Measurements from ENCODE around the gene C2CD2. TPM values are rescaled to one million over a fixed set of nuclear protein-coding genes. Genes with fewer than 3 reads are reported as not detected.

Gene C2CD2
- total and polyA plus RNA-seq, 2 donors (not counting 1 experiment from before 2014, with no cell fraction given): 20.3 to 22.3 TPM

- Histone ChIP-seq H3K79me2 (ENCODE audit: control insufficient read depth, insufficient read depth, low read length) (no peaks in the 10 kb centered on the region), H3K27ac (ENCODE audit: insufficient read depth, low read length) (no peak overlapping the region), H3K4me1 (ENCODE audit: control insufficient read depth, extremely low read depth, insufficient read depth, low read length) (no peaks in the 10 kb centered on the region), H3K4me2 (ENCODE audit: extremely low read depth, insufficient read depth, low read length) (no peak overlapping the region), H3K9me3 (ENCODE audit: control insufficient read depth, insufficient read depth, low read depth, low read length) (no peaks in the 10 kb centered on the region), H3K9ac (ENCODE audit: insufficient read depth, low read length) (no peak overlapping the region), H3K36me3 (ENCODE audit: control insufficient read depth, insufficient read depth, low read length) (peaks cover 9% of the 10 kb centered on the region), H3K4me3 (replicated peaks in 1 of 4; ENCODE audit: control extremely low read depth in 1 of 4, insufficient read depth in 1 of 4, low read depth in 3 of 4, low read length in 4 of 4) (no peak overlapping the region), H3K27me3 (ENCODE audit: control insufficient read depth, insufficient read depth, low read length) (no peaks in the 10 kb centered on the region), H2AFZ (ENCODE audit: low read length) (no peak overlapping the region), H4K20me1 (ENCODE audit: control insufficient read depth, extremely low read depth, insufficient read depth, low read length) (no peaks in the 10 kb centered on the region)
- no peak for DNase-seq (ENCODE audit: low read depth in 2 of 2)
- TF ChIP-seq, protein P1, sequence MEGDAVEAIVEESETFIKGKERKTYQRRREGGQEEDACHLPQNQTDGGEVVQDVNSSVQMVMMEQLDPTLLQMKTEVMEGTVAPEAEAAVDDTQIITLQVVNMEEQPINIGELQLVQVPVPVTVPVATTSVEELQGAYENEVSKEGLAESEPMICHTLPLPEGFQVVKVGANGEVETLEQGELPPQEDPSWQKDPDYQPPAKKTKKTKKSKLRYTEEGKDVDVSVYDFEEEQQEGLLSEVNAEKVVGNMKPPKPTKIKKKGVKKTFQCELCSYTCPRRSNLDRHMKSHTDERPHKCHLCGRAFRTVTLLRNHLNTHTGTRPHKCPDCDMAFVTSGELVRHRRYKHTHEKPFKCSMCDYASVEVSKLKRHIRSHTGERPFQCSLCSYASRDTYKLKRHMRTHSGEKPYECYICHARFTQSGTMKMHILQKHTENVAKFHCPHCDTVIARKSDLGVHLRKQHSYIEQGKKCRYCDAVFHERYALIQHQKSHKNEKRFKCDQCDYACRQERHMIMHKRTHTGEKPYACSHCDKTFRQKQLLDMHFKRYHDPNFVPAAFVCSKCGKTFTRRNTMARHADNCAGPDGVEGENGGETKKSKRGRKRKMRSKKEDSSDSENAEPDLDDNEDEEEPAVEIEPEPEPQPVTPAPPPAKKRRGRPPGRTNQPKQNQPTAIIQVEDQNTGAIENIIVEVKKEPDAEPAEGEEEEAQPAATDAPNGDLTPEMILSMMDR (conservative IDR thresholded peaks at IDR 0.05 in 1 of 2, IDR thresholded peaks at IDR 0.05 in 1 of 2; ENCODE audit: low read depth in 1 of 2, low read length in 2 of 2): no peak
- no peak for TF ChIP-seq EZH2 (IDR thresholded peaks at IDR 0.05; ENCODE audit: low read length, missing control alignments)
Observed at GRCh38 chr21:41914965-41915364, 38.9 kb downstream of the C2CD2 start.

DNA sequence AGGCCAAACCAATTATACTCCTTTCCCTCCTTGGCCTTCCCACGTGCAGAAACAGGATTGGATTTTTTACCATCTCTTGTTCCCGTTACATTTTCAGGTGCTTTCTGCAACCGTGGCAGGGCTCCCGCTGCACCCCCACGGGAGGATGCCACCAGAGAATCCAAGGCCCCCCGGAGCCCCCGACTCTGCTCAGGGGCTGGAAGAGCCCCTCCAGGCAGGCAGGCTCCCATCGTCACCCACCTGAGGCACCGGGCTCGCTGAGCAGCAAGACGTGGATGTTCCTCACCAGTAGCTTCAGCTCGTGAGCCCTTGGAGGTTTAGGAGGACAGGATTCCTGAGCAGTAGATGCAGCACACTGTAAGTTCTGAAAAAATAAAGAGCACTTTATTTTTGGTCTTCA is 39.5 kb downstream of the C2CD2 start:
- H3K36me3 ChIP-seq (ENCODE audit: control insufficient read depth, insufficient read depth, low read length): peaks cover 9% of the 10 kb centered on the region
- no peak overlapping the region for H2AFZ ChIP-seq (ENCODE audit: low read length)
- no peak for DNase-seq (ENCODE audit: low read depth in 2 of 2)
- no peaks in the 10 kb centered on the region for H4K20me1 ChIP-seq (ENCODE audit: control insufficient read depth, extremely low read depth, insufficient read depth, low read length)
- no peak overlapping the region for H3K9ac ChIP-seq (ENCODE audit: insufficient read depth, low read length)
- no peak overlapping the region for H3K4me3 ChIP-seq (replicated peaks in 1 of 4; ENCODE audit: control extremely low read depth in 1 of 4, insufficient read depth in 1 of 4, low read depth in 3 of 4, low read length in 4 of 4)
- no peak overlapping the region for H3K27ac ChIP-seq (ENCODE audit: insufficient read depth, low read length)
- H3K4me2 ChIP-seq (ENCODE audit: extremely low read depth, insufficient read depth, low read length): no peak overlapping the region
- H3K27me3 ChIP-seq (ENCODE audit: control insufficient read depth, insufficient read depth, low read length): no peaks in the 10 kb centered on the region
- no peaks in the 10 kb centered on the region for H3K79me2 ChIP-seq (ENCODE audit: control insufficient read depth, insufficient read depth, low read length)
- no peaks in the 10 kb centered on the region for H3K9me3 ChIP-seq (ENCODE audit: control insufficient read depth, insufficient read depth, low read depth, low read length)
- no peak for TF ChIP-seq EZH2 (IDR thresholded peaks at IDR 0.05; ENCODE audit: low read length, missing control alignments)
- TF ChIP-seq, protein P1 (conservative IDR thresholded peaks at IDR 0.05 in 1 of 2, IDR thresholded peaks at IDR 0.05 in 1 of 2; ENCODE audit: low read depth in 1 of 2, low read length in 2 of 2): no peak
- H3K4me1 ChIP-seq (ENCODE audit: control insufficient read depth, extremely low read depth, insufficient read depth, low read length): no peaks in the 10 kb centered on the region

GRCh38 chr21:41913230-41913629 is 40.6 kb downstream of the C2CD2 start:
- H3K4me3 ChIP-seq (replicated peaks in 1 of 4; ENCODE audit: control extremely low read depth in 1 of 4, insufficient read depth in 1 of 4, low read depth in 3 of 4, low read length in 4 of 4): no peak overlapping the region
- no peak overlapping the region for H3K27ac ChIP-seq (ENCODE audit: insufficient read depth, low read length)
- H3K4me1 ChIP-seq (ENCODE audit: control insufficient read depth, extremely low read depth, insufficient read depth, low read length): no peaks in the 10 kb centered on the region
- no peak for DNase-seq (ENCODE audit: low read depth in 2 of 2)
- no peak overlapping the region for H2AFZ ChIP-seq (ENCODE audit: low read length)
- TF ChIP-seq, protein P1 (conservative IDR thresholded peaks at IDR 0.05 in 1 of 2, IDR thresholded peaks at IDR 0.05 in 1 of 2; ENCODE audit: low read depth in 1 of 2, low read length in 2 of 2): no peak
- no peak for TF ChIP-seq EZH2 (IDR thresholded peaks at IDR 0.05; ENCODE audit: low read length, missing control alignments)
- peaks cover 6% of the 10 kb centered on the region for H3K36me3 ChIP-seq (ENCODE audit: control insufficient read depth, insufficient read depth, low read length)
- H3K27me3 ChIP-seq (ENCODE audit: control insufficient read depth, insufficient read depth, low read length): no peaks in the 10 kb centered on the region
- no peak overlapping the region for H3K4me2 ChIP-seq (ENCODE audit: extremely low read depth, insufficient read depth, low read length)
- no peak overlapping the region for H3K9ac ChIP-seq (ENCODE audit: insufficient read depth, low read length)
- no peaks in the 10 kb centered on the region for H3K9me3 ChIP-seq (ENCODE audit: control insufficient read depth, insufficient read depth, low read depth, low read length)
- H3K79me2 ChIP-seq (ENCODE audit: control insufficient read depth, insufficient read depth, low read length): no peaks in the 10 kb centered on the region
- H4K20me1 ChIP-seq (ENCODE audit: control insufficient read depth, extremely low read depth, insufficient read depth, low read length): no peaks in the 10 kb centered on the region
